ENCODE measurements around the gene ATP11B. TPM values are rescaled to one million over a fixed set of nuclear protein-coding genes. Genes with fewer than 3 reads are reported as not detected.

The ATP11B gene
- total RNA-seq, 1 donor, result 66.4 TPM

DNA sequence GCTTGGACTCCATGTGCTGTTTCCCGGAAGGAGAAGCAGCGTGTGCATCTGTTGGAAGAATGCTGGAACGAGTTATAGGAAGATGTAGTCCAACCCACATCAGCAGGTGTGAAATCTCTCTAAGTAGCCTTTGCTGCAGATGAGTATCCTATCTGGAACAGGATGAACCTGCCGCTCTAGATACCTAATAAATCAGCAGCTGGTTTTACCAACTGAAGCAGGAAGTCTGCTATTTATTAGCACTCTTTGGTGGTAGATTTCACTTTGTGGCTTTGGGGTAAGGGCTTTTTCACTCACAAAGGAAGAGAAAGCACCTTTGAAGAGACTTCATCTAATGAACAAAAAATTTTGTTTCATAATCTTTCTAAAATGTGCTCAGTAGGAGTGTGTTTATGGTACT is 120.6 kb downstream of the ATP11B start:
- no peak overlapping the region for H3K4me3 ChIP-seq (ENCODE audit: low read depth, low read length)
- TF ChIP-seq, protein P1, sequence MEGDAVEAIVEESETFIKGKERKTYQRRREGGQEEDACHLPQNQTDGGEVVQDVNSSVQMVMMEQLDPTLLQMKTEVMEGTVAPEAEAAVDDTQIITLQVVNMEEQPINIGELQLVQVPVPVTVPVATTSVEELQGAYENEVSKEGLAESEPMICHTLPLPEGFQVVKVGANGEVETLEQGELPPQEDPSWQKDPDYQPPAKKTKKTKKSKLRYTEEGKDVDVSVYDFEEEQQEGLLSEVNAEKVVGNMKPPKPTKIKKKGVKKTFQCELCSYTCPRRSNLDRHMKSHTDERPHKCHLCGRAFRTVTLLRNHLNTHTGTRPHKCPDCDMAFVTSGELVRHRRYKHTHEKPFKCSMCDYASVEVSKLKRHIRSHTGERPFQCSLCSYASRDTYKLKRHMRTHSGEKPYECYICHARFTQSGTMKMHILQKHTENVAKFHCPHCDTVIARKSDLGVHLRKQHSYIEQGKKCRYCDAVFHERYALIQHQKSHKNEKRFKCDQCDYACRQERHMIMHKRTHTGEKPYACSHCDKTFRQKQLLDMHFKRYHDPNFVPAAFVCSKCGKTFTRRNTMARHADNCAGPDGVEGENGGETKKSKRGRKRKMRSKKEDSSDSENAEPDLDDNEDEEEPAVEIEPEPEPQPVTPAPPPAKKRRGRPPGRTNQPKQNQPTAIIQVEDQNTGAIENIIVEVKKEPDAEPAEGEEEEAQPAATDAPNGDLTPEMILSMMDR (IDR thresholded peaks at IDR 0.05; ENCODE audit: insufficient read depth, low read length), result no peak
- DNase-seq (ENCODE audit: low read depth), result no peak

DNA sequence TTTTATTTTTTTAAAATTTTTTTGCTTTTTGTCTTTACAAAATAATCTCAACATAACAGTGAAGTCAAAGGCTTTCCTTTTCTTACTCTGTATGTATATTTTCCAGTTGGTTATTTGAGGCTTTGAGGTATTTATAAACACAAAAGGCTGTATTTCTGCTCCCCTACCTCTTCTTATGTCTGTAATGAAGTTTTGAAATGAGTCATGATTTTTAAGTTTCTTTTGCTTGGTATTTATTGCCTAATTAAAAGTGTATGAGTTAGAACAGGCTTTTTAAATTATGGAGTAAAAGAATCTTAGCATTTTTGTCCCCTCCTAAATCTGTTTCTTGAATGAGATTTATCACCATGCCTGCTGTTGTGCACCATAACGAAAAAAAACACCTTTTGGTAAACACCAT is 121.0 kb downstream of the ATP11B start:
- no peak overlapping the region for H3K4me3 ChIP-seq (ENCODE audit: low read depth, low read length)
- DNase-seq (ENCODE audit: low read depth), result no peak
- TF ChIP-seq, protein P1 (IDR thresholded peaks at IDR 0.05; ENCODE audit: insufficient read depth, low read length), result no peak

DNA sequence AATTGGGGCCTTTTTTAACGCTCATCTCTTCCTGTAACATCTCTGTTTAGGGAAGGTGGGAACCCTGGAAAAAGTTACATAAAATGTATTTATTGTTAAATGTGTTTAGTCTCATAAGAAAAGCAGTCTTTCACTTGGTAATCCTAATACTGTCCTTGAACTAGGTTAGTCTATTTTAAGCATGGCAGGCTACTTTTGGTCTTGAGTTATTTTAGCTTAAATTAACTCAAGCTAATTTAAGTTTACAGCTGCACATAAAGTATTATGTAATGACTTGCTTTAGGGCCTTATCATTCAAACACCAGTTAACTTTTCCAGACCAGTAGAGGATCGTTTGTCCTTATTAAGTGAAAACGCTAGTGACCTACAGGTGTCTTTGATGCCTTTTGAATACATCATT is 123.8 kb downstream of the ATP11B start:
- no peak for DNase-seq (ENCODE audit: low read depth)
- TF ChIP-seq, protein P1 (IDR thresholded peaks at IDR 0.05; ENCODE audit: insufficient read depth, low read length), result no peak
- no peak overlapping the region for H3K4me3 ChIP-seq (ENCODE audit: low read depth, low read length)

DNA sequence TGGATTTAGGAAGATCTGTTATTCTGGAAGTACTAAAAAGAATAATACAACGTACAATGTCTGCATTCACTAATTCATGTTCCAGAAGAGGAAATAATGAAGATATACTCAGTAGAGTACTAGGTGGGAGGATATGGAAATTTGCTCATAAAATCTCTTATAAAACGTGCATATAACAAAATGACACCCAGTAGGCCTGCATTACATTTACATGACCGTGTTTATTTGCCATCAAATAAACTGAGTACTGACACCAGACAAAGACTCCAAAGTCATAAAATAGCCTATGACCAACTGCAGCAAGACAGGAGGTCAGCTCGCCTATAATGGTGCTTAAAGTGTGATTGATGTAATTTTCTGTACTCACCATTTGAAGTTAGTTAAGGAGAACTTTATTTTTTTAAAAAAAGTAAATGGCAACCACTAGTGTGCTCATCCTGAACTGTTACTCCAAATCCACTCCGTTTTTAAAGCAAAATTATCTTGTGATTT is 126.6 kb downstream of the ATP11B start:
- no peak overlapping the region for H3K4me3 ChIP-seq (ENCODE audit: low read depth, low read length)
- TF ChIP-seq, protein P1 (IDR thresholded peaks at IDR 0.05; ENCODE audit: insufficient read depth, low read length), result no peak
- DNase-seq (ENCODE audit: low read depth), result no peak

DNA sequence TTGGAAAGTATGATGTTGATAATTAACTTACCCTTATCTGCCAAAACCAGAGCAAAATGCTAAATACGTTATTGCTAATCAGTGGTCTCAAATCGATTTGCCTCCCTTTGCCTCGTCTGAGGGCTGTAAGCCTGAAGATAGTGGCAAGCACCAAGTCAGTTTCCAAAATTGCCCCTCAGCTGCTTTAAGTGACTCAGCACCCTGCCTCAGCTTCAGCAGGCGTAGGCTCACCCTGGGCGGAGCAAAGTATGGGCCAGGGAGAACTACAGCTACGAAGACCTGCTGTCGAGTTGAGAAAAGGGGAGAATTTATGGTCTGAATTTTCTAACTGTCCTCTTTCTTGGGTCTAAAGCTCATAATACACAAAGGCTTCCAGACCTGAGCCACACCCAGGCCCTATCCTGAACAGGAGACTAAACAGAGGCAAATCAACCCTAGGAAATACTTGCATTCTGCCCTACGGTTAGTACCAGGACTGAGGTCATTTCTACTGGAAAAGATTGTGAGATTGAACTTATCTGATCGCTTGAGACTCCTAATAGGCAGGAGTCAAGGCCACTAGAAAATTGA is 127.3 kb downstream of the ATP11B start:
- TF ChIP-seq, protein P1 (IDR thresholded peaks at IDR 0.05; ENCODE audit: insufficient read depth, low read length), result no peak
- no peak overlapping the region for H3K4me3 ChIP-seq (ENCODE audit: low read depth, low read length)
- peak; percentile 47 for DNase-seq (ENCODE audit: low read depth)

DNA sequence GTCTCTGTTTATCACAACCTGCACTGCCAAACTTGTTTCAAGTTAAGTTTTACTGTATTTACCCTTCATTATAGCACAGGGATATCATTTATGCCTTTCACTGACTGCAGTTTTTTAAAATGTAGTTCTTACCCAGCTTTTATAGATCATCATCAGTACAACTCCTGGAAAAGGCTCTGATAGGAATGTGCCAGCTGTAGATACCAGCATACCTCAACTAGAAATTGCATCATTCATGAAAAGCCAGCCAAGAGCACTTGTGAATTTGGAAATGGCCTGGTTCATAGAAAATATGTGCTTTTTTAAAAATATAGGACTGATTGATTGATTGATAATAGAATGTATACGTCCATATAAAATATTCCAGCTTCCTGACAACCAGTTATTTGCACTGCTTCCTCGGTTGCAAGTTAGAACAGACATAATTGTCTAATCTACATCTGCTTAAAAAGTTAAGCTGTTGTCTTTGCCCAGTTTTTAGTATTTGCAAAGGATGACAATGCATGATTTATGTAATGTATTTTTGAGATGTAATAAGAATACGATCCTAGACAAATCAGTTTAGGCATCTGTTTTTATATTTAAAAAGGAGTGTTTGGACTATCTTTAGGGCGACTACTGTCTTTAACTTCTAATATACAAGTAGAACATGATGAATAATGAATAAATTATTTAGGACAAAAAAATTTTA is 128.5 kb downstream of the ATP11B start:
- TF ChIP-seq, protein P1 (IDR thresholded peaks at IDR 0.05; ENCODE audit: insufficient read depth, low read length), result no peak
- H3K4me3 ChIP-seq (ENCODE audit: low read depth, low read length), result no peak overlapping the region
- DNase-seq (ENCODE audit: low read depth), result peak; percentile 84

All from fibroblast of the aortic adventitia (primary cell).